ENCODE data around the gene MYBPC3. TPM values are rescaled to one million over a fixed set of nuclear protein-coding genes. Genes with fewer than 3 reads are reported as not detected.

Gene MYBPC3
- total and polyA plus RNA-seq, 5 donors from 2014 or later = not detected

- H3K27ac ChIP-seq (ENCODE audit: insufficient read depth, low read length, poor library complexity, severe bottlenecking) = no peak overlapping the region
- Mint-ChIP-seq H3K4me3 (peak overlapping the region in 1 of 4 donors; percentile 10), H3K9me3 (no peaks in the 10 kb centered on the region), H3K27me3 (no peaks in the 10 kb centered on the region), H3K4me1 (peaks cover 0 to 2% (median 0%) of the 10 kb centered on the region in 4 donors), H3K36me3 (peaks cover 11% of the 10 kb centered on the region), H3K27ac (no peak overlapping the region)
- H3K27me3 ChIP-seq (ENCODE audit: control insufficient read depth, insufficient read depth, low read length) = no peaks in the 10 kb centered on the region
- H3K4me1 ChIP-seq (ENCODE audit: control insufficient read depth, insufficient read depth, low read length, poor library complexity, severe bottlenecking) = no peaks in the 10 kb centered on the region
- DNase-seq = no peak
- no peak for ATAC-seq (ENCODE audit: low read depth in 2 of 2)
- H3K36me3 ChIP-seq (ENCODE audit: control insufficient read depth, insufficient read depth, low read length) = peaks cover 34% of the 10 kb centered on the region
- H3K9me3 ChIP-seq (ENCODE audit: control insufficient read depth in 2 of 2, low read length in 2 of 2) = no peaks in the 10 kb centered on the region
- H3K4me3 ChIP-seq (ENCODE audit: low read depth, low read length) = no peak overlapping the region
These were observed 20.2 kb downstream of the MYBPC3 start for GRCh38 chr11:47332303-47332711.

- Histone ChIP-seq H3K27ac (ENCODE audit: insufficient read depth, low read length, poor library complexity, severe bottlenecking) (no peak overlapping the region), H3K27me3 (ENCODE audit: control insufficient read depth, insufficient read depth, low read length) (no peaks in the 10 kb centered on the region), H3K4me1 (ENCODE audit: control insufficient read depth, insufficient read depth, low read length, poor library complexity, severe bottlenecking) (no peaks in the 10 kb centered on the region), H3K4me3 (ENCODE audit: low read depth, low read length) (no peak overlapping the region), H3K9me3 (ENCODE audit: control insufficient read depth in 2 of 2, low read length in 2 of 2) (no peaks in the 10 kb centered on the region), H3K36me3 (ENCODE audit: control insufficient read depth, insufficient read depth, low read length) (peaks cover 40% of the 10 kb centered on the region)
- no peak overlapping the region for H3K27ac Mint-ChIP-seq
- peak overlapping the region in 1 of 4 donors; percentile 10 for H3K4me3 Mint-ChIP-seq
- peaks cover 0 to 2% (median 0%) of the 10 kb centered on the region in 4 donors for H3K4me1 Mint-ChIP-seq
- no peaks in the 10 kb centered on the region for H3K9me3 Mint-ChIP-seq
- peaks cover 12% of the 10 kb centered on the region for H3K36me3 Mint-ChIP-seq
- DNase-seq = no peak
- no peaks in the 10 kb centered on the region for H3K27me3 Mint-ChIP-seq
- ATAC-seq (ENCODE audit: low read depth in 2 of 2) = no peak
These were observed 20.8 kb downstream of the MYBPC3 start for GRCh38 chr11:47331454-47332302.

GRCh38 chr11:47329987-47330931 is 22.2 kb downstream of the MYBPC3 start:
- no peak overlapping the region for H3K27ac ChIP-seq (ENCODE audit: insufficient read depth, low read length, poor library complexity, severe bottlenecking)
- H3K36me3 ChIP-seq (ENCODE audit: control insufficient read depth, insufficient read depth, low read length) = peaks cover 47% of the 10 kb centered on the region
- Mint-ChIP-seq H3K4me3 (no peak overlapping the region), H3K27me3 (no peaks in the 10 kb centered on the region), H3K27ac (peak overlapping the region in 2 of 3 donors; percentile 43 to 58), H3K4me1 (peaks cover 0 to 2% (median 0%) of the 10 kb centered on the region in 4 donors), H3K36me3 (peaks cover 21% of the 10 kb centered on the region), H3K9me3 (no peaks in the 10 kb centered on the region)
- no peak overlapping the region for H3K4me3 ChIP-seq (ENCODE audit: low read depth, low read length)
- H3K27me3 ChIP-seq (ENCODE audit: control insufficient read depth, insufficient read depth, low read length) = no peaks in the 10 kb centered on the region
- no peaks in the 10 kb centered on the region for H3K9me3 ChIP-seq (ENCODE audit: control insufficient read depth in 2 of 2, low read length in 2 of 2)
- no peak for ATAC-seq (ENCODE audit: low read depth in 2 of 2)
- no peaks in the 10 kb centered on the region for H3K4me1 ChIP-seq (ENCODE audit: control insufficient read depth, insufficient read depth, low read length, poor library complexity, severe bottlenecking)
- DNase-seq = peak in 1 of 3 donors; percentile 7

- Histone ChIP-seq H3K27ac (ENCODE audit: insufficient read depth, low read length, poor library complexity, severe bottlenecking) (no peak overlapping the region), H3K27me3 (ENCODE audit: control insufficient read depth, insufficient read depth, low read length) (no peaks in the 10 kb centered on the region), H3K36me3 (ENCODE audit: control insufficient read depth, insufficient read depth, low read length) (peaks cover 47% of the 10 kb centered on the region), H3K9me3 (ENCODE audit: control insufficient read depth in 2 of 2, low read length in 2 of 2) (no peaks in the 10 kb centered on the region), H3K4me3 (ENCODE audit: low read depth, low read length) (no peak overlapping the region), H3K4me1 (ENCODE audit: control insufficient read depth, insufficient read depth, low read length, poor library complexity, severe bottlenecking) (no peaks in the 10 kb centered on the region)
- Mint-ChIP-seq H3K36me3 (peaks cover 27% of the 10 kb centered on the region), H3K27ac (peak overlapping the region in 1 of 3 donors; percentile 58), H3K4me1 (peaks cover 0 to 2% (median 0%) of the 10 kb centered on the region in 4 donors), H3K9me3 (no peaks in the 10 kb centered on the region), H3K4me3 (no peak overlapping the region), H3K27me3 (no peaks in the 10 kb centered on the region)
- ATAC-seq (ENCODE audit: low read depth in 2 of 2) = no peak
- no peak for DNase-seq
These were observed 23.0 kb downstream of the MYBPC3 start for GRCh38 chr11:47329431-47329986.

- no peak overlapping the region for H3K27ac Mint-ChIP-seq
- no peak for ATAC-seq (ENCODE audit: low read depth in 2 of 2)
- peak overlapping the region in 1 of 4 donors; percentile 15 for H3K4me3 Mint-ChIP-seq
These were observed 23.8 kb downstream of the MYBPC3 start for GRCh38 chr11:47328449-47329390.

GRCh38 chr11:47327949-47328348 is 24.6 kb downstream of the MYBPC3 start:
- H3K4me1 Mint-ChIP-seq = peaks cover 0 to 2% (median 0%) of the 10 kb centered on the region in 4 donors
- no peak overlapping the region for H3K27ac Mint-ChIP-seq

More at GRCh38 chr11:47328449-47329390, 23.8 kb downstream of the MYBPC3 start:
- Histone ChIP-seq H3K4me1 (ENCODE audit: control insufficient read depth, insufficient read depth, low read length, poor library complexity, severe bottlenecking) (no peaks in the 10 kb centered on the region), H3K36me3 (ENCODE audit: control insufficient read depth, insufficient read depth, low read length) (peaks cover 47% of the 10 kb centered on the region), H3K27me3 (ENCODE audit: control insufficient read depth, insufficient read depth, low read length) (no peaks in the 10 kb centered on the region), H3K4me3 (ENCODE audit: low read depth, low read length) (no peak overlapping the region), H3K9me3 (ENCODE audit: control insufficient read depth in 2 of 2, low read length in 2 of 2) (no peaks in the 10 kb centered on the region), H3K27ac (ENCODE audit: insufficient read depth, low read length, poor library complexity, severe bottlenecking) (no peak overlapping the region)
- Mint-ChIP-seq H3K36me3 (peaks cover 27% of the 10 kb centered on the region), H3K9me3 (no peaks in the 10 kb centered on the region), H3K4me1 (peaks cover 0 to 2% (median 0%) of the 10 kb centered on the region in 4 donors), H3K27me3 (no peaks in the 10 kb centered on the region)
- DNase-seq = no peak

More at GRCh38 chr11:47327949-47328348, 24.6 kb downstream of the MYBPC3 start:
- H3K4me1 ChIP-seq (ENCODE audit: control insufficient read depth, insufficient read depth, low read length, poor library complexity, severe bottlenecking) = no peaks in the 10 kb centered on the region
- H3K9me3 ChIP-seq (ENCODE audit: control insufficient read depth in 2 of 2, low read length in 2 of 2) = no peaks in the 10 kb centered on the region
- peaks cover 47% of the 10 kb centered on the region for H3K36me3 ChIP-seq (ENCODE audit: control insufficient read depth, insufficient read depth, low read length)
- DNase-seq (no peak), ATAC-seq (ENCODE audit: low read depth in 2 of 2) (no peak)
- no peak overlapping the region for H3K4me3 ChIP-seq (ENCODE audit: low read depth, low read length)
- Mint-ChIP-seq H3K4me3 (no peak overlapping the region), H3K9me3 (no peaks in the 10 kb centered on the region), H3K36me3 (peaks cover 31% of the 10 kb centered on the region), H3K27me3 (no peaks in the 10 kb centered on the region)
- no peak overlapping the region for H3K27ac ChIP-seq (ENCODE audit: insufficient read depth, low read length, poor library complexity, severe bottlenecking)
- H3K27me3 ChIP-seq (ENCODE audit: control insufficient read depth, insufficient read depth, low read length) = no peaks in the 10 kb centered on the region

Measured in CD4-positive, CD25-positive, alpha-beta regulatory T cell (primary cell).